DND-41 (cell line): ENCODE results near the gene RANBP2.
"Not testable (repeated sequence)": the region's sequence is repeated elsewhere in the genome, so short reads cannot be mapped to it uniquely, and the experiment has no call there.

Source experiments
- ATAC-seq: fragments of 200-7000 bp; cut with Tn5 transposase; 3 replicates; pipeline ENCODE4 v1.9.1; 2021; ENCODE audit warnings: low read depth; ENCODE audit not compliant: insufficient read depth
- DNase-seq: peaks from one replicate; pipeline ENCODE4 v3.0.0-alpha.2; 2020
- H2AFZ ChIP-seq: 2 replicates; pipeline ENCODE4 v1.6.0; 2012; ENCODE audit warnings: low read depth, low read length
- H3K27ac ChIP-seq: 2 replicates; pipeline ENCODE4 v1.5.1; 2012; ENCODE audit warnings: low read length, inconsistent platforms
- H3K27me3 ChIP-seq: fragments of 200-600 bp; sonication (generic); 2 replicates; pipeline ENCODE4 v1.6.0; 2012; ENCODE audit warnings: low read length, mild to moderate bottlenecking, inconsistent platforms; ENCODE audit not compliant: insufficient read depth, poor library complexity
- H3K36me3 ChIP-seq: 2 replicates; pipeline ENCODE4 v1.5.1; 2012; ENCODE audit warnings: low read length, inconsistent platforms; ENCODE audit not compliant: insufficient read depth
- H3K4me1 ChIP-seq: 2 replicates; pipeline ENCODE4 v1.5.1; 2012; ENCODE audit warnings: mild to moderate bottlenecking, low read length; ENCODE audit not compliant: insufficient read depth
- H3K4me2 ChIP-seq: 2 replicates; pipeline ENCODE4 v1.6.0; 2012; ENCODE audit warnings: mild to moderate bottlenecking, moderate library complexity, low read length, inconsistent platforms; ENCODE audit not compliant: insufficient read depth
- H3K4me3 ChIP-seq, 2 experiments: fragments of 200-600 bp in 1 of 2; shearing (Covaris generic) in 1 of 2; 2 replicates each; pipeline ENCODE4 v1.5.1; 2012 to 2016; ENCODE audit warnings: inconsistent platforms in 2 of 2, low read length in 2 of 2, mild to moderate bottlenecking in 2 of 2, low read depth in 1 of 2, moderate library complexity in 1 of 2
- H3K79me2 ChIP-seq: 2 replicates; pipeline ENCODE4 v1.6.0; 2012; ENCODE audit warnings: low read length, inconsistent platforms; ENCODE audit not compliant: insufficient read depth
- H3K9ac ChIP-seq: 2 replicates; pipeline ENCODE4 v1.6.0; 2012; ENCODE audit warnings: low read depth, mild to moderate bottlenecking, inconsistent platforms, low read length, moderate library complexity
- H3K9me3 ChIP-seq: 2 replicates; pipeline ENCODE4 v1.5.1; 2012; ENCODE audit warnings: low read length, moderate library complexity, mild to moderate bottlenecking, inconsistent platforms; ENCODE audit not compliant: insufficient read depth, severe bottlenecking
- H4K20me1 ChIP-seq: 2 replicates; pipeline ENCODE4 v1.6.0; 2012; ENCODE audit warnings: low read length; ENCODE audit not compliant: insufficient read depth
- EZH2 ChIP-seq: IDR thresholded peaks from 3 replicates; pipeline ENCODE4 v1.6.1; 2012; ENCODE audit warnings: borderline replicate concordance, low read depth, mild to moderate bottlenecking, moderate library complexity, low read length, inconsistent platforms; ENCODE audit not compliant: severe bottlenecking
- TF ChIP-seq, protein P1 (sequence below): IDR thresholded peaks from 2 replicates; pipeline ENCODE4 v1.5.1; 2012; ENCODE audit warnings: borderline replicate concordance, low read length, moderate library complexity, mild to moderate bottlenecking; ENCODE audit not compliant: poor library complexity, severe bottlenecking; ENCODE audit errors: extremely low read depth

RANBP2 gene

DNA sequence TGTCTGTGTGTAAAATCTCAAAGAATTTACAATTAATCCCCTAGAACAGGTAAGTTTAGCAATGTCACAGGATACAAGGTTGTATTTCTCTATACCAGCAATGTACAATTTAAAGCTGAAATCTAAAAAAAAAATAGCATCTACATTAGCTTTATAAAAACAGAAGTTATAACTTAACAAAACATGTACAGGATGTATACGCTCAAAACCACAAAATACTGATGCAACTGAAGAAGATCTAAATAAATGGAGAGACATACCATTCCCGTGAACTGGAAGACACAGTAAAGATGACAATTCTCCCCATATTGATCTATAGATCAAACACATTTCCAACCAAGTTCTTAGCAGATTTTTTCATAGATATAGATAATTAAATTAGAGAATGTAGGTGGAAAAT is 17.5 kb upstream of the RANBP2 start:
- H3K9ac ChIP-seq, result no peak overlapping the region
- no peak for TF ChIP-seq EZH2
- TF ChIP-seq, protein P1, sequence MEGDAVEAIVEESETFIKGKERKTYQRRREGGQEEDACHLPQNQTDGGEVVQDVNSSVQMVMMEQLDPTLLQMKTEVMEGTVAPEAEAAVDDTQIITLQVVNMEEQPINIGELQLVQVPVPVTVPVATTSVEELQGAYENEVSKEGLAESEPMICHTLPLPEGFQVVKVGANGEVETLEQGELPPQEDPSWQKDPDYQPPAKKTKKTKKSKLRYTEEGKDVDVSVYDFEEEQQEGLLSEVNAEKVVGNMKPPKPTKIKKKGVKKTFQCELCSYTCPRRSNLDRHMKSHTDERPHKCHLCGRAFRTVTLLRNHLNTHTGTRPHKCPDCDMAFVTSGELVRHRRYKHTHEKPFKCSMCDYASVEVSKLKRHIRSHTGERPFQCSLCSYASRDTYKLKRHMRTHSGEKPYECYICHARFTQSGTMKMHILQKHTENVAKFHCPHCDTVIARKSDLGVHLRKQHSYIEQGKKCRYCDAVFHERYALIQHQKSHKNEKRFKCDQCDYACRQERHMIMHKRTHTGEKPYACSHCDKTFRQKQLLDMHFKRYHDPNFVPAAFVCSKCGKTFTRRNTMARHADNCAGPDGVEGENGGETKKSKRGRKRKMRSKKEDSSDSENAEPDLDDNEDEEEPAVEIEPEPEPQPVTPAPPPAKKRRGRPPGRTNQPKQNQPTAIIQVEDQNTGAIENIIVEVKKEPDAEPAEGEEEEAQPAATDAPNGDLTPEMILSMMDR, result no peak
- H4K20me1 ChIP-seq, result no peaks in the 10 kb centered on the region
- no peaks in the 10 kb centered on the region for H3K79me2 ChIP-seq
- no peaks in the 10 kb centered on the region for H3K27me3 ChIP-seq
- peaks cover 13% of the 10 kb centered on the region for H3K4me1 ChIP-seq
- H3K27ac ChIP-seq, result no peak overlapping the region
- H3K4me2 ChIP-seq, result no peak overlapping the region
- no peaks in the 10 kb centered on the region for H3K9me3 ChIP-seq
- no peak overlapping the region for H2AFZ ChIP-seq
- no peak overlapping the region for H3K4me3 ChIP-seq
- H3K36me3 ChIP-seq, result no peaks in the 10 kb centered on the region
- DNase-seq, result no peak
- ATAC-seq, result peak; percentile 35; the same call in 1 of the 3 replicates

DNA sequence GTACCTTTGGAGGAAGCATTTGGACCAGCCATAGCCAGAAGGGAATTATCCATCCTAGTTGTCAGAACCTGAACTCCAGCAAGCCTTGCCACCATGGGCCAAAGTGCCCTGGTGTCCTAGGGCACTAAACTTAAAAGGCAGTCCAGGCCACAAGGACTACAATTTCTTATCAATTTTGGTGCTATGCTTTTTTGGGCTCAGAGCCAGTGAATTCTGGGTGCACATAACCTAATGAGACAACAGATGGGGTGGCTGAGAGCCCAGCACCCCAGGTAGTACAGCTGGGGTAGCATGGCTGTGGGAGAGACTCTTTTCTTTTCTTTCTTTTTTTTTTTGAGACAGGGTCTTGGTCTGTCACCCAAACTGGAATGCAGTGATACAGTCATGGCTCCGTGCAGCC is 14.4 kb upstream of the RANBP2 start:
- Histone ChIP-seq H2AFZ (no peak overlapping the region), H3K79me2 (no peaks in the 10 kb centered on the region), H3K4me2 (no peak overlapping the region), H3K36me3 (no peaks in the 10 kb centered on the region), H4K20me1 (no peaks in the 10 kb centered on the region), H3K9ac (no peak overlapping the region), H3K9me3 (peaks cover 5% of the 10 kb centered on the region), H3K4me1 (peaks cover 13% of the 10 kb centered on the region), H3K4me3 (no peak overlapping the region), H3K27me3 (no peaks in the 10 kb centered on the region), H3K27ac (no peak overlapping the region)
- ATAC-seq (no peak), DNase-seq (no peak)
- TF ChIP-seq EZH2, result no peak
- TF ChIP-seq, protein P1, result no peak

DNA sequence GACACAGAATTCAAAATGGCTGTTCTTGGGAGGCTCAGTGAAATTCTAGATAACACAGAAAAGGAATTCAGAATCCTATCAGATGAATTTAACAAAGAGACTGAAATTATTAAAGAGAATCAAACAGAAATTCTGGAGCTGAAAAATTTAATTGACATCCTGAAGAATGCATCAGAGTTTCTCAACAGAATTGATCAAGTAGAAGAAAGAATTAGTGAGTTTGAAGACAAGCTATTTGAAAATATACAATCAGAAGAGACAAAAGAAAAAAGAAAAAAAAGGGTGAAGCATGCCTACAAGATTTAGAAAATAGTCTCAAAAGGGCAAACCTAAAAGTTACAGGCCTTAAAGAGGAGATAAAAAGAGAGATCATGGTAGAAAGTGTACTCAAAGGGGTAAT is 12.0 kb upstream of the RANBP2 start:
- H3K4me3 ChIP-seq, result no peak overlapping the region
- no peaks in the 10 kb centered on the region for H3K79me2 ChIP-seq
- H3K27ac ChIP-seq, result no peak overlapping the region
- H3K9me3 ChIP-seq, result peaks cover 5% of the 10 kb centered on the region
- no peaks in the 10 kb centered on the region for H3K27me3 ChIP-seq
- no peak for DNase-seq
- no peaks in the 10 kb centered on the region for H3K36me3 ChIP-seq
- no peak overlapping the region for H3K9ac ChIP-seq
- no peaks in the 10 kb centered on the region for H4K20me1 ChIP-seq
- TF ChIP-seq EZH2, result no peak
- TF ChIP-seq, protein P1, result no peak
- peaks cover 1% of the 10 kb centered on the region; the same call in 1 of the 2 replicates for H3K4me1 ChIP-seq
- H3K4me2 ChIP-seq, result no peak overlapping the region
- H2AFZ ChIP-seq, result no peak overlapping the region
- no peak for ATAC-seq

DNA sequence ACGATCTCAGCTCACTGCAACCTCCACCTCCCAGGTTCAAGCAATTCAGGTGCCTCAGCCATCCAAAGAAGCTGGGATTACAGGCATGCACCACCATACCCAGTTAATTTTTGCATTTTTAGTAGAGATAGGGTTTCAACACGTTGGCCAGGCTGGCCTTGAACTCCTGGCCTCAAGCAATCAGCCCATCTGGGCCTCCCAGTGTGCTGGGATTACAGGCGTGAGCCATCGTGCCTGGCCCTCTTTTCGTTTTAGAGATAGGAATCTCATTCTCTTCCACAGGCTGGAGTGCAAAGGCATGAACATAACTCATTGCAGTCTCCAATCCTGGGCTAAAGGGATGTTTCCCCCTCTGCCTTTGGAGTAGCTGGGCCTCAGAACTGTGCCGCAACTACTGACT is 2.3 kb upstream of the RANBP2 start:
- H2AFZ ChIP-seq, H3K27ac ChIP-seq, H3K36me3 ChIP-seq, H3K27me3 ChIP-seq, H4K20me1 ChIP-seq, H3K9ac ChIP-seq, H3K9me3 ChIP-seq, H3K4me3 ChIP-seq, ATAC-seq, DNase-seq, H3K4me2 ChIP-seq: not testable (repeated sequence)
- Histone ChIP-seq H3K79me2 (peaks cover 32% of the 10 kb centered on the region), H3K4me1 (peaks cover 19% of the 10 kb centered on the region)

DNA sequence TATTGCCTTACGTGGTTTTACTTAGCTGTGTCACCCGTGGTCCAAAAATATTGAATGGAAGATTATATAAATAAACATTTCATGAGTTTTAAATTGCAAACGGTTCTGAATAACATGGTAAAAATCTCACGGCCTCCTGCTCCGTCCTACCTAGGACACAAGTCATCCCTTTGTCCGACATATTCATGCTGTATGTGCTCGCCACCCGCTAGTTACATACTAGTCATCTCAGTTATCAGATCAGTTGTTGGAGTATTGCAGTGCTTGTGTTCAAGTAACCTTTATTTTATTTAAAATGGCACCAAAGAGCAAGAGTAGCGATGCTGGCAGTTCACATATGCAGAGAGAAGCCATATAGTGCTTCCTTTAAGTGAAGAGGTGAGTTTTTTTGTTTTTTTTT is 6.8 kb downstream of the RANBP2 start:
- not testable (repeated sequence) for H3K9me3 ChIP-seq, H3K27me3 ChIP-seq, H3K4me2 ChIP-seq, H3K4me3 ChIP-seq, H4K20me1 ChIP-seq, H3K9ac ChIP-seq, ATAC-seq, DNase-seq, H3K27ac ChIP-seq, H2AFZ ChIP-seq, H3K36me3 ChIP-seq
- peaks cover 82% of the 10 kb centered on the region for H3K79me2 ChIP-seq
- H3K4me1 ChIP-seq, result peaks cover 29% of the 10 kb centered on the region

DNA sequence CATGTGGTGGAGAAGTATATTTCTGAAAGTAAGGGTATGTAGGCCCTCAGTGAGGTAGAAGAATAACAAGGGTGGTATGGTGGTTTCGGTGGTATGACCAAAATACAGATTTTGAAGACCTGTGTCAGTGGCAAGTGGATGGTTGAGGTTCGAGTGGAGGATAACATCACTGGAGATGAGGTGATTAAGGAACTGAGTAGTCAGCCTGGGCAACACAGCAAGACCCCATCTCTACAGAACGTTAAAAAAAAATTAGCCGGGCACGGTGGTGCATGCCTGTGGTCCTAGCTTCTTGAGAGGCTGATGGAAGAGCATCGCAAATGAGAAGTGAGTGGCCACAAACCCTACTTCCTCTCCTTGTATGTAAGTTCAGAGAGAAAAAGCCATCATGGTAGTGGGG is 15.4 kb downstream of the RANBP2 start:
- not testable (repeated sequence) for ATAC-seq, H3K4me3 ChIP-seq, H3K27me3 ChIP-seq

More for the DNA sequence above, 15.4 kb downstream of the RANBP2 start:
- H3K27ac ChIP-seq, H2AFZ ChIP-seq, H4K20me1 ChIP-seq, H3K4me2 ChIP-seq, DNase-seq, H3K9me3 ChIP-seq, H3K4me1 ChIP-seq, H3K9ac ChIP-seq: not testable (repeated sequence)
- Histone ChIP-seq H3K36me3 (peaks cover 36% of the 10 kb centered on the region), H3K79me2 (peaks cover 38% of the 10 kb centered on the region)
